MM.1S (cell line): ENCODE data around the gene TGOLN2.
"Not testable (repeated sequence)": the region's sequence is repeated elsewhere in the genome, so short reads cannot be mapped to it uniquely, and the experiment has no call there.

Source experiments
- DNase-seq: peaks from one replicate; pipeline ENCODE4 v3.0.0-alpha.2; 2015
- H2AFZ ChIP-seq: fragments of 300-600 bp; sonication (generic); 2 replicates; pipeline ENCODE4 v1.6.0; 2016; ENCODE audit warnings: antibody characterized with exemption, low read length
- H3F3A ChIP-seq: fragments of 300-600 bp; sonication (generic); 2 replicates; pipeline ENCODE4 v1.6.1; 2016; ENCODE audit warnings: mild to moderate bottlenecking, antibody characterized with exemption, low read length, moderate library complexity, mixed read lengths; ENCODE audit not compliant: insufficient read depth
- H3K27ac ChIP-seq: fragments of 300-600 bp; sonication (generic); 2 replicates; pipeline ENCODE4 v1.5.1; 2016; ENCODE audit warnings: mild to moderate bottlenecking, low read length
- H3K27me3 ChIP-seq: fragments of 300-600 bp; sonication (generic); replicated peaks from 2 replicates; pipeline ENCODE4 v1.6.0; 2016; ENCODE audit warnings: low read length; ENCODE audit not compliant: insufficient read depth
- H3K36me3 ChIP-seq: fragments of 300-600 bp; sonication (generic); replicated peaks from 2 replicates; pipeline ENCODE4 v1.6.1; 2016; ENCODE audit warnings: mild to moderate bottlenecking, low read length, mixed read lengths; ENCODE audit not compliant: insufficient read depth
- H3K4me1 ChIP-seq: fragments of 300-600 bp; sonication (generic); 2 replicates; pipeline ENCODE4 v1.6.1; 2016; ENCODE audit warnings: low read length, mixed read lengths
- H3K4me2 ChIP-seq: fragments of 300-600 bp; sonication (generic); 2 replicates; pipeline ENCODE4 v1.6.0; 2016; ENCODE audit warnings: low read depth, low read length
- H3K4me3 ChIP-seq: fragments of 300-600 bp; sonication (generic); 2 replicates; pipeline ENCODE4 v1.5.1; 2016; ENCODE audit warnings: low read length, mixed read lengths
- H3K79me2 ChIP-seq: fragments of 300-600 bp; sonication (generic); 2 replicates; pipeline ENCODE4 v1.6.1; 2016; ENCODE audit warnings: mixed run types, low read length, mixed read lengths
- H3K9ac ChIP-seq: fragments of 300-600 bp; sonication (generic); 2 replicates; pipeline ENCODE4 v1.6.1; 2016; ENCODE audit warnings: low read length, mixed read lengths
- H3K9me2 ChIP-seq: fragments of 300-600 bp; sonication (generic); replicated peaks from 2 replicates; pipeline ENCODE4 v1.6.1; 2016; ENCODE audit warnings: mild to moderate bottlenecking, low read length, mixed read lengths; ENCODE audit not compliant: insufficient read depth
- H3K9me3 ChIP-seq: fragments of 300-600 bp; sonication (generic); replicated peaks from 2 replicates; pipeline ENCODE4 v1.6.1; 2016; ENCODE audit warnings: mild to moderate bottlenecking, low read length, mixed read lengths; ENCODE audit not compliant: insufficient read depth
- H4K20me1 ChIP-seq: fragments of 300-600 bp; sonication (generic); 2 replicates; pipeline ENCODE4 v1.6.1; 2016; ENCODE audit warnings: mild to moderate bottlenecking, low read length, moderate library complexity, mixed read lengths; ENCODE audit not compliant: insufficient read depth
- EZH2 ChIP-seq: fragments of 300-600 bp; sonication (generic); optimal IDR thresholded peaks from 2 replicates; pipeline ENCODE3; 2017; ENCODE audit warnings: low read depth, mild to moderate bottlenecking, antibody characterized with exemption, low read length, mixed read lengths
- EZH2phosphoT487 ChIP-seq: fragments of 300-600 bp; sonication (generic); IDR thresholded peaks from 2 replicates; pipeline ENCODE4 v1.6.1; 2018; ENCODE audit warnings: antibody characterized with exemption, low read length
- TF ChIP-seq, protein P1 (sequence below): fragments of 300-600 bp; sonication (generic); IDR thresholded peaks from 2 replicates; pipeline ENCODE4 v1.5.1; 2016; ENCODE audit warnings: antibody characterized with exemption, low read length, mixed read lengths

The TGOLN2 gene

GRCh38 chr2:85367180-85367579 is 39.4 kb upstream of the TGOLN2 start:
- Histone ChIP-seq H3K9me3 (no peaks in the 10 kb centered on the region), H3K79me2 (no peaks in the 10 kb centered on the region), H3F3A (no peaks in the 10 kb centered on the region), H3K9me2 (no peaks in the 10 kb centered on the region), H4K20me1 (no peaks in the 10 kb centered on the region), H3K36me3 (no peaks in the 10 kb centered on the region), H3K4me1 (no peaks in the 10 kb centered on the region), H3K4me2 (no peak overlapping the region), H3K27me3 (no peaks in the 10 kb centered on the region), H3K27ac (no peak overlapping the region), H3K9ac (no peak overlapping the region), H2AFZ (no peak overlapping the region), H3K4me3 (no peak overlapping the region)
- DNase-seq, result no peak
- TF ChIP-seq, protein P1, sequence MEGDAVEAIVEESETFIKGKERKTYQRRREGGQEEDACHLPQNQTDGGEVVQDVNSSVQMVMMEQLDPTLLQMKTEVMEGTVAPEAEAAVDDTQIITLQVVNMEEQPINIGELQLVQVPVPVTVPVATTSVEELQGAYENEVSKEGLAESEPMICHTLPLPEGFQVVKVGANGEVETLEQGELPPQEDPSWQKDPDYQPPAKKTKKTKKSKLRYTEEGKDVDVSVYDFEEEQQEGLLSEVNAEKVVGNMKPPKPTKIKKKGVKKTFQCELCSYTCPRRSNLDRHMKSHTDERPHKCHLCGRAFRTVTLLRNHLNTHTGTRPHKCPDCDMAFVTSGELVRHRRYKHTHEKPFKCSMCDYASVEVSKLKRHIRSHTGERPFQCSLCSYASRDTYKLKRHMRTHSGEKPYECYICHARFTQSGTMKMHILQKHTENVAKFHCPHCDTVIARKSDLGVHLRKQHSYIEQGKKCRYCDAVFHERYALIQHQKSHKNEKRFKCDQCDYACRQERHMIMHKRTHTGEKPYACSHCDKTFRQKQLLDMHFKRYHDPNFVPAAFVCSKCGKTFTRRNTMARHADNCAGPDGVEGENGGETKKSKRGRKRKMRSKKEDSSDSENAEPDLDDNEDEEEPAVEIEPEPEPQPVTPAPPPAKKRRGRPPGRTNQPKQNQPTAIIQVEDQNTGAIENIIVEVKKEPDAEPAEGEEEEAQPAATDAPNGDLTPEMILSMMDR, result no peak
- TF ChIP-seq EZH2 (no peak), EZH2phosphoT487 (no peak)

- H3K4me3 ChIP-seq, H3K27me3 ChIP-seq, H3K9me3 ChIP-seq, H3K79me2 ChIP-seq, H3K36me3 ChIP-seq, H2AFZ ChIP-seq, H3K9ac ChIP-seq, H3K27ac ChIP-seq, H3K4me2 ChIP-seq, H3K9me2 ChIP-seq, DNase-seq, H4K20me1 ChIP-seq, H3K4me1 ChIP-seq, H3F3A ChIP-seq: not testable (repeated sequence)
Measured at GRCh38 chr2:85362653-85363387, 35.0 kb upstream of the TGOLN2 start.

DNA sequence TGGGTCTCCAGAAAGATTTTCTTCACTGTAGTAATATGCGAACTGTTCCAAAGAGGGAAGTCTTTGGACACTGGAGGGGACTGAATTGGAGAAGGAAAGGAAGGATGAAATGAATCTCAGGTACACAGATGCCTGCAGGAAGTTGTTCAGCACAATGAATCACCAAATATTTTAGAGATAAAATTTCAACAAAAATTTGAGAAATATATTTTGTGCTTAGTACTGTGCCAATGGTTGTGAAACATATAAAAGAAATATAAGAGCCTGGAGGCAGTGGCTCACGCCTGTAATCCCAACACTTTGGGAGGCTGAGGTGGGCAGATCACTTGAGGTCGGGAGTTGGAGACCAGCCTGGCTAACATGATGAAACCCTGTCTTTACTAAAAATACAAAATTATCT is 29.9 kb upstream of the TGOLN2 start:
- H3K79me2 ChIP-seq, result peaks cover 31% of the 10 kb centered on the region
- H2AFZ ChIP-seq, result no peak overlapping the region
- H3K27me3 ChIP-seq, result no peaks in the 10 kb centered on the region
- H3K27ac ChIP-seq, result no peak overlapping the region
- H4K20me1 ChIP-seq, result no peaks in the 10 kb centered on the region
- no peak overlapping the region for H3K9ac ChIP-seq
- no peaks in the 10 kb centered on the region for H3K9me3 ChIP-seq
- no peak overlapping the region for H3K4me3 ChIP-seq
- no peak for DNase-seq
- peaks cover 5% of the 10 kb centered on the region; the same call in 1 of the 2 replicates for H3F3A ChIP-seq
- no peaks in the 10 kb centered on the region for H3K9me2 ChIP-seq
- peaks cover 11% of the 10 kb centered on the region; the same call in 1 of the 2 replicates for H3K4me1 ChIP-seq
- no peak overlapping the region for H3K4me2 ChIP-seq
- TF ChIP-seq, protein P1, result no peak
- TF ChIP-seq EZH2 (no peak), EZH2phosphoT487 (no peak)
- H3K36me3 ChIP-seq, result no peaks in the 10 kb centered on the region

- no peaks in the 10 kb centered on the region for H3K27me3 ChIP-seq
- no peak overlapping the region for H3K9ac ChIP-seq
- no peak overlapping the region for H3K4me3 ChIP-seq
- no peaks in the 10 kb centered on the region for H3K9me2 ChIP-seq
- peaks cover 35% of the 10 kb centered on the region for H3K79me2 ChIP-seq
- DNase-seq, result no peak
- no peak for TF ChIP-seq EZH2phosphoT487
- no peak for TF ChIP-seq EZH2
- H3K4me2 ChIP-seq, result no peak overlapping the region
- no peaks in the 10 kb centered on the region for H3K9me3 ChIP-seq
- peaks cover 11% of the 10 kb centered on the region; the same call in 1 of the 2 replicates for H3K4me1 ChIP-seq
- H4K20me1 ChIP-seq, result no peaks in the 10 kb centered on the region
- no peaks in the 10 kb centered on the region for H3K36me3 ChIP-seq
- no peak overlapping the region for H2AFZ ChIP-seq
- H3F3A ChIP-seq, result peaks cover 5% of the 10 kb centered on the region; the same call in 1 of the 2 replicates
- no peak overlapping the region for H3K27ac ChIP-seq
Measured at GRCh38 chr2:85356186-85356585, 28.4 kb upstream of the TGOLN2 start.
